HG03175 (cell line): Measurements from ENCODE around the gene IRAK3.
A peak's percentile ranks its signal among the peaks of the same experiment; 100 is the strongest.

Experiments
- ATAC-seq: cut with Tn5 transposase; IDR thresholded peaks from one replicate; pipeline ENCODE4 v1.9.1; 2021; ENCODE audit warnings: mild to moderate bottlenecking, moderate library complexity; ENCODE audit not compliant: unreplicated experiment

IRAK3 gene, protein sequence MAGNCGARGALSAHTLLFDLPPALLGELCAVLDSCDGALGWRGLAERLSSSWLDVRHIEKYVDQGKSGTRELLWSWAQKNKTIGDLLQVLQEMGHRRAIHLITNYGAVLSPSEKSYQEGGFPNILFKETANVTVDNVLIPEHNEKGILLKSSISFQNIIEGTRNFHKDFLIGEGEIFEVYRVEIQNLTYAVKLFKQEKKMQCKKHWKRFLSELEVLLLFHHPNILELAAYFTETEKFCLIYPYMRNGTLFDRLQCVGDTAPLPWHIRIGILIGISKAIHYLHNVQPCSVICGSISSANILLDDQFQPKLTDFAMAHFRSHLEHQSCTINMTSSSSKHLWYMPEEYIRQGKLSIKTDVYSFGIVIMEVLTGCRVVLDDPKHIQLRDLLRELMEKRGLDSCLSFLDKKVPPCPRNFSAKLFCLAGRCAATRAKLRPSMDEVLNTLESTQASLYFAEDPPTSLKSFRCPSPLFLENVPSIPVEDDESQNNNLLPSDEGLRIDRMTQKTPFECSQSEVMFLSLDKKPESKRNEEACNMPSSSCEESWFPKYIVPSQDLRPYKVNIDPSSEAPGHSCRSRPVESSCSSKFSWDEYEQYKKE

GRCh38 chr12:66188584-66189485 is at the start of gene IRAK3:
IRAK3 (plus strand) TSS chr12:66189214; CDS start chr12:66189300, 86 bp downstream.
- peak; percentile 60 for ATAC-seq

- ATAC-seq = no peak
These were observed 49.7 kb upstream of the IRAK3 start for GRCh38 chr12:66139328-66139727.

DNA sequence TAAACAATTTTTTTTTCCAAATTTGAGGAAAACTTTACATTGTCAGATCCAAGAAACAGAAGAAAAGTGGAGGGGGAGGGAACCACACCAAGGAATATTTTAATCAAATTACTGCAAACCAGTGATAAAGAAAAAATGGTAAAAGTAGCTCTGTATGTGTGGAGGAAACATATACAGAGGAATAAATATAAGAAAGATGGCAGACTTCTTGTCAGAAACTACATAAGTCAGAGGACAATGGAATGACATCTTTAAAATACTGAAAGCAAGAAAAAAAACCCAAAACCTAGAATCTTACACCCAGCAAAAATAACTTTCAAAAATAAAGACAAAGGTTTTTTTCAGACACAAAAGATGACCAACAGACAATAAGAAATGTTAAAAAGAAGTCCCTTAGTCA is 48.3 kb upstream of the IRAK3 start:
- no peak for ATAC-seq

GRCh38 chr12:66141299-66141698 is 47.7 kb upstream of the IRAK3 start:
- ATAC-seq = no peak

GRCh38 chr12:66142826-66143225 is 46.2 kb upstream of the IRAK3 start:
- no peak for ATAC-seq

- ATAC-seq = no peak
These were observed 45.1 kb upstream of the IRAK3 start for GRCh38 chr12:66143868-66144267.

DNA sequence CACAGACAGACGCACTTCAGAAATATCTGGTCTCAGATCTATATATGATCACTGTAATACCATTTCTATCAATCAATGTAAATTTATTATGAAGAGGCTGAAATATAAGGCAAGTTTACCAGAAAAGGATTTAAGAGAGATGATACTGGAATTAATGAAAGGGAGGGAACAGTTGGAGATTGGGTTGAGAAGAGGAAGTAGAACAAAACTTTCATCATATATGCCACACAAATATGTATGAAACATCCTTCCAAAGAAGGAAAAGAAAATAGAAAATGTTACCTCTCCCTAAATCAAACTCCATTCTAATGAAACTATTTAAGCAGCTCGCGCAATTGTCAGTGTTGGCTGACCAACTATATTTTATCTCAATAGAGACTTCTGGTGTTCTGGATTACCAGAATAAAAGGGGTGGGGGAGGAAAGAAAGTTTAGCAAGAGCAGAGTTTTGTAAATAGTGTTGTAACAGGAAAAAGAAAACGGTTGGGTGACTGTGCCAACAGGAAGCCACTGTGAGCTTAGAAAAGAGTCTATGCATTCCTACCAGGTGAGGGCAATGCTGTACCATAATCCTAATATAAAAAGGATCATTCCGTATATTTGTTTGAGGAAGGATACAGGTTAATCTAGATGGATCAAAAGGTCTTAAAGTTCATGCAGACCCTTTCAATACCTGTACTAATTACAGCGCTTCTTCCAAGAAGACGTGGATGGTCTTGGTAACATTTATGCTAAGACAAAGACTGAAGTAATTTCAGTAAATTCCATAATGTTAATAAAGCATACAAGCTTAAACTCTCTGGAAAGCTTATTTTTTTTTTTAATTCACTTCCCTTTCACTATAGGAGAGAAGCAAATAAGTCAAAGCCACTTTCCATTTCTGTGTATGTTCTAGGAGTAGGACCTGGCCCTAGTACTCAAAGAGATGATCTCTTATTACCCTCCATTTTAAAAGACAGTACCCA is 43.9 kb upstream of the IRAK3 start:
- no peak for ATAC-seq

DNA sequence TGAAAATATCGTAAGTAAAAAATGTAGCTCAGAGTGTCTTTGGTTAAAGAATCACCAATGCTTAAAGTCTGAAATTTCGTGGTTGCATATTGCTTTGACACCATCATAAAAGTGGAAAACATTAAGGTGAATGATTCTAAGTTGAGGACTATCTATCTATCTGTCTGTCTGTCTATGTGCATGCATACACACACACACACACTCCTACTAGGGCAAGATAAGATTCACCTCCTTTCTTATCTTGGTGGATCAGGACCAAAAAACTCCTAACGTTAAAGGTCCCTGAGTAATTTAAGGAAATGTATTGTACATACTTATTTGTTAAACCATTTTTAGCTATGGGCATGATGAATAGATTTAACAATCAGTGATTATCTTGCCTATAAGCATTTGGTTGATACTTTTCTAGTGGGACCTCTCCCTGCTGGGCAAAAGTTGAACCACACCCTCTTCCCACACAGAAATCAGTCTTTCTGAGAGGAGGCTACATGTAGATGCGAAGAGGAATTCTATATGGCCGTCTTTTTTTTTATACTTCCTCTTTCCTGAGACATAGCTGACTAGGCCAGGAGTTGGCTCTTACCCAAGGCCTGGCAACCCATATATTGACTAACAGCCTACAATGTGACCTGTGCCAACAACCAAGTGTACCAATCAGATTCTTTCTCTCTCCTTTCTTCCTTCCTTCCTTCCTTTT is 39.2 kb upstream of the IRAK3 start:
- ATAC-seq = no peak

DNA sequence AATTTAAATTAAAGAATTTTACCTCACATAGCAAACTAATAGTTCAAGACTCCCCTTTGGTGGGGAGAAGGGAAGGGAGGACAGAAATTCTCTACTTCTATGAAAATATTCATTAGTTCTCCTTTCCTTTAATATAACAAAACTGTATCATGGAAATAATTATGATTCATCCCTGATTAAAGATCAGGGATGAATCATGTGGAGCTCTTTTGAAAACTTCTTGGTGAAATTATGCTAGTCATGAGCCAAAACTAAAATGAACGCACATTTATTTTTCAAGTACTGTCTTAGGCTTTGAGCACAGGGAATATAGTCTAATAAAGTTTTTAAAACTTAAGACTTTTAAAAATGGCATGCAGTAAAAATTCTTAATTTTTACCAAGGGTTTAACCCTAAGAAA is 36.3 kb upstream of the IRAK3 start:
- ATAC-seq = no peak

DNA sequence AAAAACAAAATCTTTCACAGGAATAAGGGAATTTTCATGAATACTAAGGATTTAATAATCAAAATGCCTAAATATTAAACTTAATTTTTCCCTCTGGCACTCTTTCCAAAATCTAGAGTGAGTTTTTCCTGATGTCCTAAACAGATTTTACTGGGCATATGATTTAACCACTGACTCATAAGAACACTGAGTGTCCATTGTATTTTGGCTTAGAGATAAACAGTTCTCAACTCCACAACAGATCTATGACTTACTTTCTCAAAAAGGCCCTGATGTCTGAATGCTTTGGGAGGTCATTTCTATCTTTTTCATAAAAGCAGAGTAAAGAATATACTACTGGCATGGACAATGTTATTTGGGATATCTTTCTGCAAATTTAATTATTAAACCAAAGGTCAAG is 34.2 kb upstream of the IRAK3 start:
- ATAC-seq = no peak

DNA sequence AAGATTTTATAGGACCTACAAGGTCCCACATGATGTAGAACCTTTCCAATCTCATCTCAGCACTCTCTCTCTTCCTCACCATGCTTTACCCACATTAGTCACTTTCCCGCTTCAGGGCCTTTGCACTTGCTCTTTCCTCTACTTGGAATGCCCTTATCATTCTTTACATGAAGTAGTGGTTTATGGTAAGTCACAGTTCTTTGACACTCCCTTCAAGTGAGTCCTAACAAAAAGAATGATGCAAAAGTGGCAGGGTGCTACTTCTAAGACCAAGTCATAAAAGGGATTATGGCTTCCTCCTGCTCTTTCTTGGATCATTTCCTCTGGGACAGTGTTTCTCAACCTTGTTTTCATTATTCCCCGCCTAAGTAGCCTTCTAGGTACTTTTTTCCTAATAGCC is 32.4 kb upstream of the IRAK3 start:
- no peak for ATAC-seq

- ATAC-seq = no peak
These were observed 29.9 kb upstream of the IRAK3 start for GRCh38 chr12:66159123-66159522.

DNA sequence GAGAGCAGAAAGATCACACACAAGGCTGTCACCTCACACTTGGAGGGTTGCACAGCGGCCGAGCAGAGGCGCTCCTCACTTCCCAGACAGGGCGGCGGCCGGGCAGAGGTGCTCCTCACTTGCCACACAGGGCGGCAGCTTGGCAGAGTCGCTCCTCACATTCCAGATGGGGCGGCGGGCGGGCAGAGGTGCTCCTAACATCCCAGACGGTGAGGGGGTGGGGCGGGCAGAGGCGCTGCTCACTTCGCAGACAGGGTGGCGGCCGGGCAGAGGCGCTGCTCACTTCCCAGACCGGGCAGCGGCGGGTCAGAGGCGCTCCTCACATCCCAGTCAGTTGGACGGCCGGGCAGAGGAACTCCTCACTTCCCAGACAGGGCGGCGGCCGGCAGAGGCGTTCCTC is 28.3 kb upstream of the IRAK3 start:
- ATAC-seq = no peak

GRCh38 chr12:66162701-66163100 is 26.3 kb upstream of the IRAK3 start:
- no peak for ATAC-seq

DNA sequence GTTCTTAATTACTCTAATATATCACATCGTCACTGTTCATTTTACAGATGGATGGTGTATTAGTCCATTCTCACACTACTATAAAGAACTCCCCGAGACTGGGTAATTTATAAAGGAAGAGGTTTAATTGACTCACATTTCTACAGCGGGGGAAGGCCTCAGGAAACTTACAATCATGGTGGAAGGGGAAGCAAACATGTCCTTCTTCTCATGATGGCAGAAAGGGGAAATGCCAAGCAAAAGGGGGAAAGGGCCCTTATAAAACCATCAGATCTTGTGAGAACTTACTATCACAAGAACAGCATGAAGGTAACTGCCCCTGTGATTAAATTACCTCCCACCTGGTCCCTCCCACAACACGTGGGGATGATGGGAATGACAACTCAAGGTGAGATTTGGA is 25.7 kb upstream of the IRAK3 start:
- no peak for ATAC-seq

- no peak for ATAC-seq
These were observed 24.6 kb upstream of the IRAK3 start for GRCh38 chr12:66164349-66164821.

DNA sequence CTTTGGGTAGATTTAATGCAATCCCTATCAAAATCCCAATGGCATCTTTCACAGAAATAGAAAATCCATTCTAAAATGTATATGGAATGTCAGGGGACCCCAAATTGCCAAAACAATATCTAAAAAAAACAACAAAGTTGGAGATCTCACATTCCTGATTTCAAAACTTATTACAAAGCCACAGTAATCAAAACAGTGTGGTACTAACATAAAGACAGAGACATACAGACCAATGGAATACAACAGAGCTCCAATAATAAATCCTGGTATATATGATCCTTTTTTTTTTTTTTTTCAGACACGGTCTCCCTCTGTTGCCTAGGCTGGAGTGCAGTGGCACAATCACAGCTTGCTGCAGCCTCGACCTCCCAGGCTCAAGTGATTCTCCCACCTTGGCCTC is 23.9 kb upstream of the IRAK3 start:
- ATAC-seq = no peak

- ATAC-seq = no peak
These were observed 22.5 kb upstream of the IRAK3 start for GRCh38 chr12:66166561-66166960.

GRCh38 chr12:66168410-66168809 is 20.6 kb upstream of the IRAK3 start:
- ATAC-seq = no peak
